Adipose tissue (tissue), 3 donors: ENCODE results near the gene OR5B3. TPM values are rescaled to one million over a fixed set of nuclear protein-coding genes. Genes with fewer than 3 reads are reported as not detected.
"Not testable (repeated sequence)": the region's sequence is repeated elsewhere in the genome, so short reads cannot be mapped to it uniquely, and the experiment has no call there.

Experiments
- H3K27ac ChIP-seq: one replicate; pipeline ENCODE4 v1.5.1; 2013; ENCODE audit warnings: low read depth, low read length
- WGBS, 3 donors: extraction: QIAGEN DNeasy Blood & Tissue Kit; methylation state at CpG; one replicate each; pipeline ENCODE4 v1.1.7; 2013; 5-methylcytosine and 5-hydroxymethylcytosine counted together
- polyA plus RNA-seq, 3 donors: library from polyadenylated mRNA; stranded (reverse); fragments of 200-250 nt; gene quantifications; one replicate each; pipeline ENCODE4 v1.2.3, GENCODE V29; 2013
- donor health status: healthy with polysubstance abuse.
- donor health status: Bipolar disorder and iron deficiency.
- donor health status: healthy.

Gene OR5B3
- not detected for polyA plus RNA-seq

DNA sequence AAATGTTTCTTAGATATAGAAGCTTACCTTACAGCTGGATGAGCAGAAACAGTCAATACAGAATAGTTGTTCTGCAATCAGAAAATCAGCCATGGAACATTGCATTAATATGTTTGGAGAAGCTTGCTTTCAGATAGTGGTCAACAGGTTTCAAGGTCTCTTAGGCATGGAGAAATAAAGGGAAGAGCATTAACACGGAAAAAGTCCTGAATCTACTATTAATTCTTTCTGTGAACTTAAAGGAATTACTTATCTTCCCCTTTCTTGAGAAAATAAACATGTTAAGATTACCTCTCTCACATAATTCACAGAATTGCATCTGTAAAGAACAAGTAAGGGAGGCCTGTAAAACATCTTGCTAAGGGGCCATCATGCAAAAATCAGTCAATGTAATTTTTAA is at the start of gene OR5B3:
Gene OR5B3 (minus strand): TSS at position 101 of the 400 bp plus-strand sequence. CDS start 3,465 bp downstream, outside the sequence.
- no peak within 1 kb of the TSS for H3K27ac ChIP-seq
- 51 to 72% (median 70%) methylated on average over 1 of the region's 1 CpG for WGBS, 3 donors

DNA sequence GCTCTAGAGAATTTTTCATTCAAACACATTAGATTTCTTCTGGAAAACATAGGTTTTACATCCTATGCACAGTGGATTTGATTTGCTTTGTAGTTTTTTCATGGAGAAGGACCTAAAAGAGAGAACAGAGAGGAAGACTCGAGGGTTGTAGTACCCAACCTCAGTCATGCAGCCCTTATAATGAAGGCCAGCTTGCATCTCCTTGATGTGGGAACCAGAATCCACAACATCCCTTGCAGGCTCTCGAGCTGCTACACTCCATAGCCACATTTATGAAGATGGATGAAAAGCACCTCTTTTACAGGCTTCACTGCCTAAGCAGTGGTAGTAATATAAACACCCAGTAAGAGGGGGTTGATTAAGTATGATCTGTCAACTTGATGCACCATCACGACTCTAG is 44.9 kb upstream of the OR5B3 start:
- 38 to 60% (median 51%) methylated on average over 3 of the region's 3 CpGs for WGBS, 3 donors
- no peak overlapping the region for H3K27ac ChIP-seq

DNA sequence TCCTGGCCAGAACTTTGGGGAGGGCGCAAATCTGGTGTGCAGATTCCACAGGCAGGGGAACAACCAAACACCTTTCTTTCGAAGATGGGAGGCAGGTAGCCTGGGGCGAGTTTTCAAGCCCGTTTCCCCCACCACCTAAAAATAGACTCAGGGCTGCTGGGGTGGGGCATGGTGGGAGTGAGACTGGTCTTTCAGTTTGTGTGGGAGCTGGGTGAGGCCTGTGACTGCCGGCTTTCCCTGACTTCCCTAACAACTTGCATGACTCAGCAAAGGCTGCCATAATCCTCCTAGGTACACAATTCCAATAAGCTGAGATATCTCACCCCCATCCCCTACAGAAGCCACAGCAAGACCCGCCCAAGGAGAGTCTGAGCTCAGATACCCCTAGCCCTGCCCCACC is 39.6 kb upstream of the OR5B3 start:
- 63 to 85% (median 78%) methylated on average over 6 of the region's 6 CpGs for WGBS, 3 donors
- no peak overlapping the region for H3K27ac ChIP-seq

DNA sequence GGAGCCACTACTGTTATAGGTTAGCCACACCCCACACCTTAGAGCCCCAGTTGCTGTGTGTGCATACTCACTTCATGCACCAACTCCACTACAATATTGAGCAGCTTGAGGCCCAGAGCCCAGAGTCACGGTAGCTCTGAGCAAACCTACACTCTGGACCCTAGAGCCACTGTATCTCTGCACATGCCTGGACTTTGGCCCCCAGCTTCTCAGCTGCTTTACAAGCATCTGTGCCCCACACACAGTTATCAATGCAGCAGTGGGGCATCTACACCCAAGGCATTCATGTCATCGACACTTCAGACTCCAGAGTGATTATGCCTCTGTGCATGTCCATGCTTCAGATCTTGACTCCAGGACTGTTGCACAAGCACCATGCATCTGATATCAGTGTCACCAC is 37.6 kb upstream of the OR5B3 start:
- no peak overlapping the region for H3K27ac ChIP-seq
- WGBS, 3 donors, result 70 to 91% (median 88%) methylated on average over 2 of the region's 2 CpGs

DNA sequence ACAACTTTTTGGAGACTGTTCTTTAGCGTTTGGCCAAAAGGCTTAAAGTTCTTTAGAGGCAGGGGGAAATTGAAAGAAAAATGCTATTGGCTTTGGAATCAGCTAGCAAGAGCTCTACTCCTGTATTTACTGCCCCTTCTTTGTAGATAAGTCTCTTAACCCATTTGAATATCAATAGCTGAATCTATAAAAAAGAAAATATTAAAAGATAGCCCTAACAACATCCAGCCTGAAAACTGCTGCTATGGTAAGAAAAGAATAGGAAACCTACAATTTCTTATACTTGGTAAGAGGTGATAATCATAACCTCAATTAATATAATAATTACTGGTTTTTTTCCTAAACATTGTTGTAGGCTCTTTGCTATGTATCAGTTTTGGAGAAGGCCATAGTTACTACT is 35.5 kb upstream of the OR5B3 start, which contains the start of gene OR5B12:
Gene OR5B12 (minus strand): TSS at position 101 of the 400 bp plus-strand sequence. CDS start 2,085 bp downstream, outside the sequence.
- WGBS, 3 donors, result 77 to 88% (median 79%) methylated on average over 1 of the region's 1 CpG
- no peak within 1 kb of the TSS for H3K27ac ChIP-seq

DNA sequence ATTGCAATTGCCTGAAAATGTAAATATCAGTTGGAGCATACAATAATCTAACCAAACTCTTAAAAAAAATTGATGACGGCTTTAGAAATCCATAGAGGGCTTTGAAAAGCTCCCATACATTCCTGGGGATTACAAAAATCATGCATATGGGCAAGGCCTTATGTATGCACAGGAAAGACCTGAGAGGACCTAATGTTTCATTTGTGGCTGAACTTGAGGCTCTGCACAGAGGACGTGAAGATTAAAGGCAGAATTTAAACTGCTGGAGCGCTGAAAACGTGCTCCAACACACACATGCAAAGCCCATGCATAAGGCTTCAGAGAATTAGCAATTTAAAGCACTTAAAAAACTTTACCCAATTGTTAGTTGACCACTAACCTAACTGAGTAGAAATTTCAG is 31.8 kb upstream of the OR5B3 start:
- 31 to 39% (median 37%) methylated on average over 4 of the region's 4 CpGs for WGBS, 3 donors
- H3K27ac ChIP-seq, result no peak overlapping the region

DNA sequence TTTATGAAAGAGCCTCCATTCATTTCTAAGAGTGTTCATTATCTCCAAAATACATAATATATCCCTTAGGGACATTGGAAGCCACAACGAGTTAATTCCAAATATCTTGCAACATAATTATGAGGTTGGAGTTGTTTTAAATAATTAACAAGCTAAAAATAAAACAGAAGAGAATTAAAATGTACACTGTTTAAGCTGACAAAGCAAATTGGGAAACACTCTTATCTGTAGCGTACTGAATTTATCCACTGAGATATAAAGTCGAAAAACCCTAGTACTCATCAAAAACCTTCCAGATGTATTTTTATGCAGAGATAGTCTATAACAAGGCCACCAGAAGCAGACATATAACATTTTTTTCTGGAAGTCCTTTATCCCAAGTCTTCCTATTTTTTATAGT is 27.5 kb upstream of the OR5B3 start:
- 81 to 86% (median 84%) methylated on average over 3 of the region's 3 CpGs for WGBS, 3 donors

DNA sequence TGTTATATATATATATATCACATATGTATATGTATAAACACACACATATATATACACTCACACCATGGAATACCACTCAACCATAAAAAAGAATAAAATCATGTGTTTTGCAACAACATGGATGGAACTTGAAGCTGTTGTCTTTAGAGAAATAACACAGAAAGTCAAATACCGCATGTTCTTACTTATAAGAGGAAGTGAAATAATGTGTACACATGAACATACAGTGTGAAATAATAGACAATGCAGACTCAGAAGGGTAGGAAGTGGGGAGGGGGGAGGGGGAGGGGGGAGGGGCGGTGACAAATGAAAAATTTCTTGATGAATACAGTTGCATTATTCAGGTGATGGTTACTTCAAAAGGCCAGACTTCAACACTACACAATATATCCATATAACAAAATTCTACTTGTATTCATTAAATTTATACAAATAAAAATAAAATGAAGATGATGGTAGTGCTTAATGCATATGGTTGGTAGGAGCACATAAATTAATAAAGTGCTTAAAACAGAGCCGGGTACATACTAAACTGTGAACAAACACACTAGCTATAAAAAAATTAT is 27.0 kb upstream of the OR5B3 start:
- 33 to 65% (median 54%) methylated on average over 3 of the region's 3 CpGs for WGBS, 3 donors

More for the DNA sequence above, 27.5 kb upstream of the OR5B3 start:
- no peak overlapping the region for H3K27ac ChIP-seq

DNA sequence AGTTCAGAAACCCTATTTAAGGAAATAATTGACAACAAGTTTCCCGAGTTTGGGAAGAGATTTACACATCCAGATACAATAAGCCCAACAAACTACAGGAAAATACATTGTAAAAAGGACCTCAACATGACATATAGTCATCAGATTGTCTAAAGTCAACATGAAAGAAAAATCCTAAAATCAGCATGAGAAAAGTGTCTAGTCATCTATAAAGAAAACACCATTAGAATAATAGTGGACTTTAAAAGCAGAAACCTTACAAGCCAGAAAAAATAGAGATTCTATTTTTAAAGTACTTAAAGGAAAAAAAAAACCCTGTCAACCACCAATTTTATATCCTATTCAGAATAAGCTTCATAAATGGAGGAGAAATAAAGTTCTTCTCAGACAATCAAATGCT is 22.6 kb upstream of the OR5B3 start:
- WGBS, 3 donors, result 18 to 47% (median 38%) methylated on average over 1 of the region's 1 CpG
- no peak overlapping the region for H3K27ac ChIP-seq

More for the DNA sequence above, 27.0 kb upstream of the OR5B3 start:
- no peak overlapping the region for H3K27ac ChIP-seq

DNA sequence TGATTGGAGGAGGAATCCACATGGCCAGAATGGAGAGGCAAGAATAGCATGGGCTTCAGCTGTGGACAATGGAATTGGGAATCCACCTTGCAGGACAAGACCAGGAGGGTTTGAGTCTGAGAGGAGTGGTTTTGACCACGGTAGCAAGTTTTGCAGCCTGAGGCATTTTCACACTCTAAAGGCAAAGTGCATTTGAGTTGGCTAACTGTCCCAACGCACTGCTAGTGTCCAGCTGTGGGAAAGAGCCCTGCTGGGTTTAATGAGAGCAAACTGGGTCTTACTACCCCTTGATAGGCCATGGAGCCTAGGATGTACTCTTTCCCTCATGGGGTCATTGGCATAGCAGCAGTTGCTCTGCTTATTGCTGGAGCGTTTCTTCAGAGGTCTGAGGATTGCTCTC is 21.3 kb upstream of the OR5B3 start, which contains the start of gene OR5B2:
Gene OR5B2 (minus strand): TSS at position 101 of the 400 bp plus-strand sequence. CDS start 4,860 bp downstream, outside the sequence.
- 59 to 77% (median 74%) methylated on average over 3 of the region's 3 CpGs for WGBS, 3 donors
- H3K27ac ChIP-seq, result no peak within 1 kb of the TSS

DNA sequence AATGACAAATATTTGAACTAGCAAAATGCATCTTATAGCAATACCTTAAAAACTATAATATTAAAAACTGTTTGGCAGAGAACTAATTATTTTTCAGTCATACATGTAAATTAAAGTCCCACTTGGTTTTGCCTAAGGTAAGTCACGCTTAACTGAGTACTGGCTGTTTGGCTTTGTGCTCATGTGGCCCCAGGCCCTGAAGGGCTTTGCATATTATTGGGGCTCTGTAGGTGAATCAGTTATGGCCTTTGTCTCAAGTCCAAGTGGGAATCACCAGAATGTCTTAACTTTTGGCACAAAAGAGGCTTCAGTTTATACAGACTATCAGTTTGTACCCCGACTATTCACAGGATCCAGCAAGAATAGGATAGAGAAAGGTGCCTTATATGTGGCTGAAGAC is 7.1 kb downstream of the OR5B3 start:
- H3K27ac ChIP-seq, result not testable (repeated sequence)
- 86 to 92% (median 88%) methylated on average over 1 of the region's 2 CpGs for WGBS, 3 donors

DNA sequence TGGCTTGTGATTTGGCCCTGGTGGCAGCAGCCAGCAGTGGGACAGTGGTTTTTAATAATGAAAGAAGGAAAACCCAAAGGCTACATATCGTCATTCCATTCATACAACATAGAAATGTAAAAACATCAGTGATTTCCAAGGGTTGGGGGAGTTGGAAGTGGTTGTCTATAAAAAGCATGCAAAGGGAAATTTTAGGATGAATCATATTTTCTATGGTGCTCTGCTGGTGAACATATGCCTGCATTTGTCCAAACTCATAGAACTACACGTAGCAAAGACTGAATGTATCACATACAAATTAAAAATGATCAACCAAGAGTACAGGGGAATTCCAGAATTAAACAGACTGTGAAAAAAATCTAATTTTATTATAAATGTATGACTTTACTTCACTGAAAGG is 11.1 kb downstream of the OR5B3 start:
- H3K27ac ChIP-seq, result no peak overlapping the region
- 78 to 85% (median 79%) methylated on average over 2 of the region's 2 CpGs for WGBS, 3 donors

DNA sequence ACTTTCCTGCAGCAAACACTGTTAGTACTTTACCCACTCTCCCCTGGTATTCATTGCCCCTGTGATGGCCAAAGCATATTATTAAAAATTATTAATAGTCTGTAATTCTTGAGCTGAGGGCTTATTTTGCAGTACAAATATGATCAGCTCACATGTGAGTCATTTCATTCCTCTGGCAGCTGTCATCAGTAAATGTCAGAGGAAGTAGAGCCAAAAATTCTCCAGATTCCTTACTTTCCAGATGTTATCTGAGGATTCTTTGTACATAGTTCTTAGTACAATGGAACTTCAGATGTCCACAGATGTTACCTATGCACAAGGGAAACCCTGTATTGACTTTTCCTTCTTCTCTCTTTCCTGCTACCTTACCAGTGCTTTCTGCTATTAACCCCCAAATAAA is 12.5 kb downstream of the OR5B3 start:
- H3K27ac ChIP-seq, result no peak overlapping the region

DNA sequence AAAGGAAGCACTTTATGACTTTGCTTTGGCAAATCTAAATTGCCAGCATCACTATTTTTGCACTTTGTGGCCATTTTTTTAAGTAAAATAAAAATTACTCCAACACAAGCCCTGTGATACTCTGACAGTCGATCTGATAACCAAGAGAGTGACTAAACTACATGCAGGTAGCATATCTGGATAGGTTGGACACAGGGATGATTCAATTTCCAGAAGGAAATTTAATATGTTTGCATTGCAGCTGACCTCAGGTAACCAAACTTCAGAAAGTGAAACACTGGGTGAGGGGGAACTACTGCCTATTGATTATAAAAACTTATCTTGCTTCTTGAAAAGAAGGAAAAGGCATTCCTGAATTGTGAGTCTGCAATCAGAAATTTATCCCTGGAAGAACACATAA is 13.9 kb downstream of the OR5B3 start:
- 24 to 33% (median 33%) methylated on average over 1 of the region's 1 CpG for WGBS, 3 donors
- no peak overlapping the region for H3K27ac ChIP-seq

DNA sequence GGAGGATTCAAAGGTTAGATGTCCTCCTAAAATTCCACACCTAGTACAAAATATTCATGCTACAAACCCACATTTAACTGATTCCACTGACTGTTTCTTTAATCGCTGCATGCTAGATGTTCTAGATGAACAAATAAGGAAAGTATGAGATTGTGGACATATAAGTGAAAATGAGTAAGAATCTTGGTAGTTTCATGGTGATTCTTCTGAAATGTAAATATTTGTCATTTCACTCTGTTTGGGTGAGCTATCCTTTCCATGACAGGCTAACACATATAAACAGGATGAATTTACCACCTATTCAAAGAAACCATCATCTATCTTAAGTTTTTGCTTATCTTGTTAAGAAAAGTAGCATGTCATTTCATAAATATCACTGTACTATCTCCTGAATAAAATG is 14.8 kb downstream of the OR5B3 start:
- no peak overlapping the region for H3K27ac ChIP-seq
- WGBS, 3 donors, result 95 to 98% (median 96%) methylated on average over 1 of the region's 1 CpG

DNA sequence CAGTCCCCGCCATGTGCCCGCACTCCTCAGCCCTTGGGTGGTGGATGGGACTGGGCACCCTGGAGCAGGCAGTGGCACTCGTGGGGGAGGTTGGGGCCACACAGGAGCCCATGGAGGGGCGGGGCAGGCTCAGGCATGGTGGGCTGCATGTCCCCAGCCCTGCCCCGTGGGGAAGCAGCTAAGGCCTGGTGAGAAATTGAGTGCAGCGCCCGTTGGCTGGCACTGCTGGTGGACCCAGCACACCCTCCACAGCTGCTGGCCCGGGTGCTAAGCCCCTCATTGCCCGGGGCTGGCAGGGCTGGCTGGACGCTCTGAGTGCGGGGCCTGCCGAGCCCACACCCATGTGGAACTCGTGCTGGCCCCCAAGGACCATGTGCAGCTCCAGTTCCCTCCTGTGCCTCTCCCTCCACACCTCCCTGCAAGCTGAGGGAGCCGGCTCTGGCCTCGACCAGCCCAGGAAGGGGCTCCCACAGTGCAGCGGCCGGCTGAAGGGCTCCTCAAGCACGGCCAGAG is 16.1 kb downstream of the OR5B3 start:
- no peak overlapping the region for H3K27ac ChIP-seq
- 76 to 86% (median 85%) methylated on average over 15 to 18 of the region's 18 CpGs for WGBS, 3 donors

DNA sequence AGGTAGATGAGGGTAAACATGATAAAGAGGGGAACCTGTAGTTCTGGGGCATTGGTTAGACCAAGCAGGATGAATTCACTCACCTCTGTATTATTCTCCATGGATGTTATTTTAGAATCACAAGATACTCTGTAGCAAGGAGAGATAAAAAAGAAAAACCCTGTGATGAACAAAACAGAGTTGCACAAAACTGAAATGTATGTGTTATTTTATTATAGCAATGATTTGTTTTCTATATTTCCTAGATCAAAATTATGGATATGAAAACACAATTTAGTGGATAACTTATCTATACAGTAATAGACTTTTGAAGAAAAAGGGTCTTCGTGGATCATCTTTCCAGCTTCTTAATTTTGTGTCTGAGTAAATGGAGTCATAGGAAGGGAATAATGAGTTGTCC is 47.7 kb downstream of the OR5B3 start, which contains the start of gene OR5B17:
Gene OR5B17 (minus strand): TSS at position 101 of the 400 bp plus-strand sequence. CDS start 0 bp downstream, at position 101.
- 40 to 48% (median 47%) methylated on average over 1 of the region's 1 CpG for WGBS, 3 donors
- H3K27ac ChIP-seq, result no peak within 1 kb of the TSS

DNA sequence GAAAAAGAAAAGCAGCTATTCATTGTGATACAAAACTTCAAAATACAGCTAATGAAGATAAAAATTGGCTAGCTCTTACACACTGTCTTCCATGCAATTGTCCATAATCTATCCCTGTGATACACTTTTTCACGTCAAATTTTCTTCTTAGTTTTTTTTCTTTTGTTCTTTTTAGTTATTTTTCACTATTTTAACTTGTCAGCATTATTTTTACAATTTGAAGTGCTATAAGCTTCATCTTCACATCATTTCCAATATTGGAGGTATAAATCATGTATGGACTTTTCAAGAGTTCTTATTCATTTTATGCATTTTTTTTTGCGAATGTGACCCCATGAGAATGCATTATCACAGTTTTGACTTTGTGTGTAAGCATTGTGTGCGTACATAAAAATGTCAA is 51.9 kb downstream of the OR5B3 start:
- 76 to 86% (median 79%) methylated on average over 3 of the region's 3 CpGs for WGBS, 3 donors
- H3K27ac ChIP-seq, result no peak overlapping the region
